Right cardiac atrium (tissue), 5 donors: Measurements from ENCODE around the gene EMC7. TPM values are rescaled to one million over a fixed set of nuclear protein-coding genes. Genes with fewer than 3 reads are reported as not detected.
A peak's percentile ranks its signal among the peaks of the same experiment; 100 is the strongest.
"Not testable (repeated sequence)": the region's sequence is repeated elsewhere in the genome, so short reads cannot be mapped to it uniquely, and the experiment has no call there.

ENCODE experiments used
- ATAC-seq, 2 donors: fragments of 200-7000 bp; cut with Tn5 transposase; one replicate each; pipeline versions ENCODE4 v1.8.0 to v1.9.1; 2020; ENCODE audit warnings: moderate library complexity in 2 of 2, mild to moderate bottlenecking in 1 of 2
- DNase-seq, 3 donors: peaks; one replicate each; pipeline ENCODE4 v3.0.0-alpha.2; 2020
- H3K27ac ChIP-seq: one replicate; pipeline ENCODE4 v1.5.1; 2013; ENCODE audit warnings: mild to moderate bottlenecking, low read length, control low read depth, moderate library complexity
- H3K27me3 ChIP-seq: one replicate; pipeline ENCODE4 v1.6.1; 2013; ENCODE audit not compliant: control insufficient read depth, insufficient read depth
- H3K4me1 ChIP-seq: one replicate; pipeline ENCODE4 v1.6.1; 2013; ENCODE audit warnings: low read length; ENCODE audit not compliant: control insufficient read depth, insufficient read depth
- H3K4me3 ChIP-seq: one replicate; pipeline ENCODE4 v1.5.1; 2013; ENCODE audit warnings: low read length, control low read depth
- H3K9me3 ChIP-seq: one replicate; pipeline ENCODE4 v1.6.1; 2013; ENCODE audit warnings: low read length; ENCODE audit not compliant: control insufficient read depth
- WGBS: extraction: QIAGEN DNeasy Blood & Tissue Kit; methylation state at CpG from one replicate; pipeline ENCODE4 v1.1.7; 2013; 5-methylcytosine and 5-hydroxymethylcytosine counted together
- intact Hi-C, 4 donors: fragments of 100-400 bp; cut with DNase I; formaldehyde crosslinking; loops; one replicate each; pipeline versions ENCODE4 v1.11.0 to v1.14.0; 2022 to 2023
- long read RNA-seq, 4 donors: library from polyadenylated mRNA; unstranded; transcript quantifications; one replicate each; pipeline ENCODE4 v2.0.0, GENCODE V29; 2020 to 2021
- polyA plus RNA-seq: library from polyadenylated mRNA; stranded (reverse); fragments of 200-250 nt; gene quantifications from one replicate; pipeline ENCODE4 v1.2.3, GENCODE V29; 2013
- total RNA-seq, 4 donors: library from RNA; stranded (reverse); fragmentation: NEBNext Ultra II Directional; extraction: Animal tissue kit (Norgen Biotek cat#: 25700); gene quantifications; one replicate each; pipeline ENCODE4 v1.2.1, GENCODE V29; 2021
- donor health status: healthy with polysubstance abuse.
- donor health status: DM: no; HTN: yes; CAD: no.
- donor health status: DM: no; HTN: no; CAD: no.
- donor health status: DM: no; HTN: yes; CAD: no; lungs with severe emphysema.
- donor health status: DM: yes; HTN: yes; CAD: no.

EMC7 gene
- total RNA-seq (10 to 100 TPM; 66.0 to 90.0 (median 72.8) TPM), polyA plus RNA-seq (109 TPM)
- long read RNA-seq, donor 1, transcript EMC7-201 (5 exons, 1,155 nt), result major isoform, 109 of 129 reads
- long read RNA-seq, donor 1, partial matches to known transcripts, result 0 of 129 reads
- long read RNA-seq, donor 1, other reads (novel, unspliced or antisense), result 20 of 129 reads
- long read RNA-seq, donor 2, transcript EMC7-201 (5 exons, 1,155 nt), result major isoform, 45 of 52 reads
- long read RNA-seq, donor 2, partial matches to known transcripts, result 1 of 52 reads
- long read RNA-seq, donor 2, other reads (novel, unspliced or antisense), result 6 of 52 reads
- long read RNA-seq, donor 3, transcript EMC7-201 (5 exons, 1,155 nt), result major isoform, 173 of 192 reads
- long read RNA-seq, donor 3, partial matches to known transcripts, result 4 of 192 reads
- long read RNA-seq, donor 3, other reads (novel, unspliced or antisense), result 12 of 192 reads
- long read RNA-seq, donor 4, transcript EMC7-201 (5 exons, 1,155 nt), result major isoform, 47 of 50 reads
- long read RNA-seq, donor 4, partial matches to known transcripts, result 1 of 50 reads
- long read RNA-seq, donor 4, other reads (novel, unspliced or antisense), result 2 of 50 reads

DNA sequence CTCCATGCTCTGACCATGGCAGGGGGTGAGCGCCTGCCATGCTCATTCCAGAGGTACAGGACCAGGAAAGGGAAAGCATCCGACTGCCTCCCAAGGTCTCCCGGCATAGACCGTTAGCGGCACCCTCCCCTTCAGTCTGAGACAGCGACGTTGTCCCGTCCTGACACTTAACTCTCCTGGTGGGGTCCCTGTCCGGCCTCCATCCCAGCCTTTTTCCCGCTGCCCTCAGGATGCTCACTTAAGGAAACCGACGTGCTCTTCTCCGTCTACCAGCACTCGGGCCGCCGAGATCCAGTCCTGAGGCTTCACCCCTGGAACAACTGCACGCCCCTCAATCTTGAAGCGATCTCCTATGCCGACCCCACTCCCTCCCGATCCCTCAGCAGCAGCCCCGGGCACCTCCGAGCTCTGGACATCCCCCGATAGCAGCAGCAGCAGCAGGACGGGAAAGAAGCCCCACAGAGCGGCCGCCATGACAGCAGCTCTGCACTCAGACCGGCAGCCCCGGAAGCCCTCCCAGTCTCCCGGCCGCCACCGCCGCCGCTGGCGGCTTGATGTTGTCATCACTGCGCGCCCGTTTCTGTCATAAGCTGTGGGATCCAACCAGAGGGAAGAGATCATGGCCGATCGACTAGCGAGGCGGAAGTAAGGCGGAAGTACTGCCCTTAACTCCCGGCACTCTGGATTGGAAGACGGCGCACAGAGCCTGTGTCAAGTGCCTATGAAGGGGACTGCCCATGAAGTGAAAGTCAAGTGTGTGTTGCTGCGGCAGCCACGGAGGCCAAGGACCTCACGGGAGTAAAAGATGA is at the start of gene EMC7, which contains the start of gene PGBD4:
TSS of gene EMC7 (minus strand) at position 497 of the 809 bp plus-strand sequence. CDS start at position 474, 23 bp downstream.
TSS of gene PGBD4 (plus strand) at position 718 of the 809 bp plus-strand sequence. CDS start 449 bp downstream, outside the sequence.
- under 1% methylated on average over 48 of the region's 48 CpGs for WGBS

DNA sequence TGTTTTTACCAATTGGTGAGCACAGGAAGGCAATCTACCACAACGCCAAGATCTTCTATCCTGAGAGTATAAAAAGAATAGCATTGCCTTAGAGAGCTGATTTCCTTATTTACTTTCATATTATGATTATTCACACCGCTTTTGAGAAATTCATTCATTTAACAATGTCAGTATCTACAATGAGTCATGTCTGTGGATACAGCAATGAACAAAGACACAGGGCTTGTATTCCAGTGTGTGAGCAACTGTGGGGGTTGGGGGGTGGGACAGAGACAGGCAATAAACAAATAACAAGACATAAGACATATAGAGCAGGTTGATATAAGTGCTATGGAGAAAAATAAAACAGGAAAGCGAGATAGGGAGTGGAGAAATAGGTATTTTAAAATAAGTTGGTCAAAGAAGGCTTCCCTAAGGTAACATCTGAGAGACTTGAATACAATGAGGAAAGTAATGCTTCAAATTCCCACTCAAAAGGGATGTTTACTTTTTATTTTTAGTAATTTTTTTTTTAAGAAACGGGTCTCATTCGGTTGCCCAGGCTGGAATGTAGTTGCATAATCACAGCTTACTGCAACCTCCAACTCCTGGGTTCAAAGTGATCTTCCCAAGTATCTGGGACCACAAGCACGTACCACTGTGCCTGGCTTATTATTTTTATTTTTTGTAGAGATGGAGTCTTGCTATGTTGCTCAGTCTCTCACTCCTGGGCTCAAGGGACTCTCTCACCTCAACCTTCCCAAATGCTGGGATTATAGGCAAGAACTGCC is 45.9 kb upstream of the EMC7 start:
- 65% methylated on average over 6 of the region's 6 CpGs for WGBS
- H3K27ac ChIP-seq, result no peak overlapping the region
- no peaks in the 10 kb centered on the region for H3K9me3 ChIP-seq
- no peak for ATAC-seq
- no peak for DNase-seq
- no peak overlapping the region for H3K4me3 ChIP-seq
- intact Hi-C loops, result no loop called here
- H3K4me1 ChIP-seq, result no peaks in the 10 kb centered on the region
- no peaks in the 10 kb centered on the region for H3K27me3 ChIP-seq

More for the DNA sequence above, at the start of gene EMC7, which contains the start of gene PGBD4:
- DNase-seq, result peak; percentile 99
- ATAC-seq, result peak; percentile 100
- intact Hi-C loops, result loop anchor here in 2 of 4 donors (5.0 kb wide), 2 partner anchors 111 to 121 kb away; partner anchors contain the start of gene KATNBL1 (in 1 of the 2)
- Histone ChIP-seq H3K27me3 (no peaks in the 10 kb centered on the region), H3K4me1 (peaks cover 4% of the 10 kb centered on the region), H3K27ac (peak within 1 kb of the TSS; percentile 94), H3K4me3 (peak within 1 kb of the TSS; percentile 93), H3K9me3 (no peaks in the 10 kb centered on the region)

DNA sequence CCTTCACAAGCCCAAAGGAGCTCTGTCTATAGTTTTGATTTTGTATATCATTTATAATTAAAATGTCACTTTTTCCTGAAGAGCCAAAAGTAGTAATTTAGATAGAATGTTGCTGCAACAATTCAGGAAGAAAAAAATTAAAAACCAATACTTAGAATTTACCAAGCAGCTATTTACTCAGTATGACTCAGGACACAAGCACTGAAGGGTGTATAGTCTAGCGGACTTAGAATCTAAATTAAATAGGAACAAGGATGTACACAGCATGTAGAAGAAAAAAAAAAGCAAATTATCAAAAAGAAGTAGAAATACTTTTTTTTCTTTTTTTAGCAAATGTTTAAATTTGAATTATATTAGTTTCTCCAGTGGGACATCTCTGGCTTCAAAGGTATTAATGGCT is 31.8 kb upstream of the EMC7 start:
- no peak overlapping the region for H3K27ac ChIP-seq
- intact Hi-C loops, result loop anchor here in 1 of 4 donors (10.0 kb wide), 1 partner anchor 51 kb away; no protein-coding TSS in a partner anchor
- no peak for ATAC-seq
- 96% methylated on average over 1 of the region's 1 CpG for WGBS
- no peaks in the 10 kb centered on the region for H3K4me1 ChIP-seq
- no peak overlapping the region for H3K4me3 ChIP-seq
- H3K27me3 ChIP-seq, result no peaks in the 10 kb centered on the region
- H3K9me3 ChIP-seq, result no peaks in the 10 kb centered on the region
- DNase-seq, result no peak

DNA sequence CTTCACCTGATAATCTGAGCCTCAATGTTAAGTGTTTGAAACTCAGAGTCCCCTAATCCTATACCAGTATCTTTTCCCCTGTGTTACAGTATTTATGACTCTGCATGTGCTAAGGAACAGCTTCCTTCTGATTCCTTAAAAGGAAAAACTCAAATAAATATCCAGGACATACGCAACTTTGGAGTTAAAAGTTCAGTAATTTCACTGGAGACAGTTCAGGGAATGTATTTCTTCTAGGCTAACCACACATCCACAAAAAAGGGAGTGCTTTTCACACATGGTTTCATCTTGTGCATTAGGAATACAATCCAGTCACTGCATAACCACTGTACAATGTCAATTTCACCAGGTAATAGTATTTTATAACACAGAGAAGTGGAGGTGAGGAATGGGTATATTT is 31.2 kb upstream of the EMC7 start:
- WGBS, result 94% methylated on average over 1 of the region's 1 CpG
- no peak overlapping the region for H3K27ac ChIP-seq
- intact Hi-C loops, result loop anchor here in 1 of 4 donors (10.0 kb wide), 1 partner anchor 52 kb away; no protein-coding TSS in a partner anchor
- DNase-seq (no peak), ATAC-seq (no peak)
- no peak overlapping the region for H3K4me3 ChIP-seq
- no peaks in the 10 kb centered on the region for H3K27me3 ChIP-seq
- H3K9me3 ChIP-seq, result no peaks in the 10 kb centered on the region
- H3K4me1 ChIP-seq, result no peaks in the 10 kb centered on the region

DNA sequence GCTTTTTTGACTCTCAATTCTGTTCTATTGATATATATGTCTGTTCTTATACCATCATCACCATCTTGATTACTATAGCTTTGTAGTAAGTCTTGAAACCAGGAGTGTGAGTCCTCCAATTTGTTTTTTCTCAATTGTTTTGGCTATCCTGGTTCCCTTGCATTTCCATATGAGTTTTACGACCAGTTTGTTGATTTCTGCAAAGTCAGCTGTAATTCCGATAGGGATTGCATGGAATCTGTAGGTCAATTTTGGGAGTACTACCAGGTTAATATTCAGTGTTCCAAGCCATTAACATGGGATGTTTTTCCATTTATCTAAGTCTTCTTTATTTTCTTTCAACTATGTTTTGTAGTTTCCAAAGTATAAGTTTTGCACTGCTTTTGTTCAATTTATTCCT is 27.2 kb upstream of the EMC7 start:
- no peaks in the 10 kb centered on the region for H3K9me3 ChIP-seq
- H3K27ac ChIP-seq, result no peak overlapping the region
- no peaks in the 10 kb centered on the region for H3K4me1 ChIP-seq
- H3K27me3 ChIP-seq, result no peaks in the 10 kb centered on the region
- intact Hi-C loops, result no loop called here
- ATAC-seq, result no peak
- no peak overlapping the region for H3K4me3 ChIP-seq
- no peak for DNase-seq
- WGBS, result 49% methylated on average over 2 of the region's 2 CpGs

DNA sequence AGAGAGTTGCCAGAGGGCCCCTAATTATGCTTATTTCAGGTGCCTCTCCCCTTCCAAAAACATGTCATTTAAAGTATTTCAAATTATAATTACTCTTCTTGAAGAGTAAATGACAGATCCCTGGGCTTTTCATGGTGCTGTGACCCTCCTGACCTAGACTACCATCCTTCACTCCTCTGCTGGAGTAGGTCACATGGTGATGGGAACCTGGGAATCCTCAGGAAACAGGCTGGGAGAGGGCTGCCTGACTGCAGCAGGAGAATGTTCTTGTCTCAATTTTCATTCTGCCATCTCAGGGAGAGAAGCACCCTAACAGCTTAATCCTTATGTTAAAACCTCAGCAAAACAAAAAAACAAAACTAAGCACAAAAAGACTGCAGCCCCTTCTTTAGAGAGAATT is 24.9 kb upstream of the EMC7 start:
- no peak for ATAC-seq
- Histone ChIP-seq H3K27me3 (no peaks in the 10 kb centered on the region), H3K27ac (no peak overlapping the region), H3K4me1 (no peaks in the 10 kb centered on the region), H3K9me3 (no peaks in the 10 kb centered on the region), H3K4me3 (no peak overlapping the region)
- no peak for DNase-seq
- intact Hi-C loops, result no loop called here

DNA sequence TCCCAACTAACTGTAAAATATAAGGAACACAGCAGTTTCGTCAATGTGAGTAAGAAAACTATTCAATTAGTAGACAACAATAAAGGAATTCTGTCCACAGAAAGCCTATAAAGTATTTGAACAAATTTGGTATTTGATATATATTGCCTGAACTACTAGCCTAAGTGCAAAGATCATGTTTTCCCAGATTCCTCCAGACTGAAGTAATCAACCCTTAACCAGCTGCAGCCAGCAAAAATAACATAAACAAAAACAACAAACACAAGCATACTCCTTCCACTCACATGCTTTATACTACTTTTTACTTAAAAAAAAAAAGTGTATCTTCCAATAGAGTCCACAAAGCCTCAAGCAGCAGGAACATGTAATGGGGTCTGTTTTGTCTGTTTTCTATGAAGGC is 24.3 kb upstream of the EMC7 start:
- WGBS, result 74% methylated on average over 1 of the region's 1 CpG
- no peak overlapping the region for H3K27ac ChIP-seq
- no peaks in the 10 kb centered on the region for H3K4me1 ChIP-seq
- no peak overlapping the region for H3K4me3 ChIP-seq
- intact Hi-C loops, result no loop called here
- H3K9me3 ChIP-seq, result no peaks in the 10 kb centered on the region
- H3K27me3 ChIP-seq, result no peaks in the 10 kb centered on the region
- DNase-seq (no peak), ATAC-seq (no peak)

DNA sequence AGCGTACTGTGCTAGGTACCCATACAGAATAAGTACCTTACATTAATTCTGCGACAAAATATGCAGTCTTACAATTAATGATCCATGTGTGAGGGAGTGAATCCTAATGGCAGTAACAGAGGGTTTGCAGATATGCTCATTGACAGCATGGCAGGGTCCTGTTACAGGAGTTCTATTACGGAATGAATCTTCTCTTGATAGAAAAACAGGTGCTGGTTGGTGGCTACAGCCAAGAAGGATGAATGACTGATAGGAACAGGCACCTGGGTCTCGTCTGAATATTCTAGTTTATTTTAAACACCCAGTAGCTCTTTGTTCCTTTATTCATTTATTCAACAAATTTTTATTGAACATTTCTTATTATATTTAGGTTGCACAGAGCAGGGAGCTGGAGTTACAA is 23.0 kb upstream of the EMC7 start:
- Histone ChIP-seq H3K27me3 (no peaks in the 10 kb centered on the region), H3K27ac (no peak overlapping the region), H3K4me1 (no peaks in the 10 kb centered on the region), H3K4me3 (no peak overlapping the region), H3K9me3 (no peaks in the 10 kb centered on the region)
- intact Hi-C loops, result no loop called here
- DNase-seq (no peak), ATAC-seq (no peak)
- WGBS, result 74% methylated on average over 4 of the region's 4 CpGs

DNA sequence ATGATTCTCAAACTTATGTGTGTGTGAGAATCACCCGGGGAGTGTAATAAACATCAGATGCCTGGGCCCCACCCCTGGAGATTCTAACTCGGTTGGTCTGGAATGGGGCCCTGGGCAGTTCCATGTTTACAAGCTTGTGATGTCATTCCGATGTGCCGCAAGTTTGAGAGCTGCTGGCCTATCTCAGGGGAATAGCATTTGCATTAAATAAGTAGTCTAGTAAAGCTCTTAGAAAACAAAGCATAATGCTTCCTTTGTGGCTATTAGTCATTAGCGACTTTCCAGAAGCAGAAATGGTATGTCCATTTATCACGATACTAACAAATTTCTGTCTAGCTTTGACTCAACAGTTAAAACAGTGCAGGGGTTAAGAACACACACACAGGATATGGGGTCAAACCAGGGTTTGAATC is 21.1 kb upstream of the EMC7 start:
- no peak overlapping the region for H3K27ac ChIP-seq
- intact Hi-C loops, result no loop called here
- no peaks in the 10 kb centered on the region for H3K27me3 ChIP-seq
- 58% methylated on average over 6 of the region's 6 CpGs for WGBS
- H3K4me3 ChIP-seq, result no peak overlapping the region
- no peak for ATAC-seq
- no peaks in the 10 kb centered on the region for H3K4me1 ChIP-seq
- DNase-seq, result no peak
- H3K9me3 ChIP-seq, result no peaks in the 10 kb centered on the region

DNA sequence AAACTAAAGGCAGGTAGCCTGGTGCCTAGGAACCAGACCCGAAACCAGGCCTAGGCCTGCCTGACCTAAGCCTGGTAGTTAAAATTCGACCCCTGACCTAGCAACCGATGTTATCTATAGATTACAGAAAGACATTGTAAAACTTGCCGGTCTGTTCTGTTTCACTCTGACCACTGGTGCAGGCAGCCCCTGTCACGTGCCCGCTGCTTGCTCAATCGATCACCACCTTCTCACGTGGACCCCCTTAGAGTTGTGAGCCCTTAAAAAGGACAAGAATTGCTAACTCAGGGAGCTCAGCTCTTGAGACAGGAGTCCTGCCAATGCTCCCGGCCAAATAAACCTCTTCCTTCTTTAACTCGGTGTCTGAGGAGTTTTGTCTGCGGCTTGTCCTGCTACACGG is 20.1 kb upstream of the EMC7 start:
- WGBS, result 82% methylated on average over 12 of the region's 12 CpGs
- H3K4me1 ChIP-seq, H3K27ac ChIP-seq, H3K27me3 ChIP-seq, intact Hi-C loops, ATAC-seq, H3K4me3 ChIP-seq, H3K9me3 ChIP-seq, DNase-seq: not testable (repeated sequence)
